AG04450 (cell line): ENCODE measurements around the gene TNFRSF19. TPM values are rescaled to one million over a fixed set of nuclear protein-coding genes. Genes with fewer than 3 reads are reported as not detected.

Source experiments
- CTCF ChIA-PET: fragments of 300-600, 350-600 bp; formaldehyde crosslinking; extraction: SDS; loops from one replicate; lab custom pipeline; 2022; ENCODE audit warnings: antibody characterized with exemption, inconsistent platforms; lab: Charles Lee
- POLR2A ChIA-PET: fragments of 350-600 bp; formaldehyde crosslinking; extraction: SDS; loops from one replicate; lab custom pipeline; 2021; ENCODE audit warnings: antibody characterized with exemption, inconsistent platforms; lab: Yijun Ruan, JAX
- DNase-seq: peaks from one replicate; pipeline ENCODE4 v3.0.0-alpha.2; 2011; ENCODE audit warnings: low read depth, low spot score
- H3K27ac ChIP-seq: one replicate; pipeline ENCODE4 v1.5.1; 2012; ENCODE audit warnings: low read depth, low read length, control low read depth
- H3K27me3 ChIP-seq: one replicate; pipeline ENCODE4 v1.6.0; 2012; ENCODE audit warnings: low read length; ENCODE audit not compliant: control insufficient read depth, insufficient read depth
- H3K4me3 ChIP-seq: 2 replicates; pipeline ENCODE4 v1.5.1; 2011; ENCODE audit warnings: mild to moderate bottlenecking, low read depth, low read length, control low read depth
- H3K9me3 ChIP-seq: 2 replicates; pipeline ENCODE4 v1.5.1; 2012; ENCODE audit warnings: low read length; ENCODE audit not compliant: control insufficient read depth, insufficient read depth
- CTCF ChIP-seq: IDR thresholded peaks from 2 replicates; pipeline ENCODE4 v1.5.1; 2011; ENCODE audit warnings: low read depth, low read length, control low read depth, inconsistent platforms
- polyA plus RNA-seq: library from polyadenylated mRNA; depleted of rRNA; stranded (reverse); fragments of >200 nt; gene quantifications from 2 replicates; pipeline ENCODE4 v1.2.3, GENCODE V29; 2011

TNFRSF19 gene
- polyA plus RNA-seq, 1 experiment = 183 TPM

GRCh38 chr13:23579896-23580683 lies 9.9 kb downstream of the TNFRSF19 start:
- no peaks in the 10 kb centered on the region for H3K27me3 ChIP-seq
- ChIA-PET POLR2A (interaction anchor here (0.7 kb wide), 1 partner anchor 413 kb away, joined by 3 read pairs; no protein-coding TSS in a partner anchor), CTCF (interaction anchor here (0.6 kb wide), 1 partner anchor 74 kb away, joined by 3 read pairs; no protein-coding TSS in a partner anchor)
- peak overlapping the region; percentile 84 for H3K4me3 ChIP-seq
- no peak for TF ChIP-seq CTCF
- H3K27ac ChIP-seq = peak overlapping the region; percentile 33
- H3K9me3 ChIP-seq = no peaks in the 10 kb centered on the region; the same call in 1 of the 2 replicates
- DNase-seq = no peak

GRCh38 chr13:23580684-23581060 lies 10.5 kb downstream of the TNFRSF19 start:
- no peaks in the 10 kb centered on the region; the same call in 1 of the 2 replicates for H3K9me3 ChIP-seq
- H3K27ac ChIP-seq = no peak overlapping the region
- no peaks in the 10 kb centered on the region for H3K27me3 ChIP-seq
- peak overlapping the region; percentile 84 for H3K4me3 ChIP-seq
- CTCF ChIA-PET = interaction anchor here (0.6 kb wide), 1 partner anchor 75 kb away, joined by 3 read pairs; no protein-coding TSS in a partner anchor
- no peak for TF ChIP-seq CTCF
- no peak for DNase-seq
- POLR2A ChIA-PET = interaction anchor here (0.7 kb wide), 1 partner anchor 412 kb away, joined by 3 read pairs; no protein-coding TSS in a partner anchor

GRCh38 chr13:23583491-23583890 lies 13.3 kb downstream of the TNFRSF19 start:
- TF ChIP-seq CTCF = no peak
- no peaks in the 10 kb centered on the region; the same call in 1 of the 2 replicates for H3K9me3 ChIP-seq
- H3K27me3 ChIP-seq = no peaks in the 10 kb centered on the region
- CTCF ChIA-PET = no interaction called here
- no peak overlapping the region for H3K4me3 ChIP-seq
- no peak for DNase-seq
- H3K27ac ChIP-seq = no peak overlapping the region
- POLR2A ChIA-PET = interaction anchor here (1.3 kb wide), 1 partner anchor 90 kb away, joined by 3 read pairs; no protein-coding TSS in a partner anchor

- Histone ChIP-seq H3K4me3 (no peak overlapping the region), H3K27ac (no peak overlapping the region), H3K27me3 (no peaks in the 10 kb centered on the region), H3K9me3 (no peaks in the 10 kb centered on the region; the same call in 1 of the 2 replicates)
- no peak for DNase-seq
- ChIA-PET POLR2A (interaction anchor here (1.3 kb wide), 1 partner anchor 89 kb away, joined by 3 read pairs; no protein-coding TSS in a partner anchor), CTCF (no interaction called here)
- TF ChIP-seq CTCF = no peak
Observed at GRCh38 chr13:23584275-23584674, 14.1 kb downstream of the TNFRSF19 start.

- no peak overlapping the region for H3K4me3 ChIP-seq
- no peak for TF ChIP-seq CTCF
- POLR2A ChIA-PET = interaction anchor here (0.6 to 0.7 kb wide), 2 partner anchors 11 to 42 kb away, joined by 3 to 8 read pairs; no protein-coding TSS in a partner anchor
- H3K27me3 ChIP-seq = no peaks in the 10 kb centered on the region
- CTCF ChIA-PET = interaction anchor here (0.6 to 1.1 kb wide), 2 partner anchors 16 to 314 kb away, joined by 3 to 7 read pairs; partner anchors contain the start of gene TNFRSF19
- DNase-seq = no peak
- H3K9me3 ChIP-seq = no peaks in the 10 kb centered on the region
- no peak overlapping the region for H3K27ac ChIP-seq
Observed at GRCh38 chr13:23586336-23586735, 16.1 kb downstream of the TNFRSF19 start.
